NCI-H2029 treated with DMSO at 0.1 percent for 48 hours (cell line): ENCODE data around the gene SPACA7.

ENCODE experiments used
- DNase-seq: peaks from one replicate; lab custom pipeline; 2025; lab: John Stamatoyannopoulos, UW

SPACA7 gene

DNA sequence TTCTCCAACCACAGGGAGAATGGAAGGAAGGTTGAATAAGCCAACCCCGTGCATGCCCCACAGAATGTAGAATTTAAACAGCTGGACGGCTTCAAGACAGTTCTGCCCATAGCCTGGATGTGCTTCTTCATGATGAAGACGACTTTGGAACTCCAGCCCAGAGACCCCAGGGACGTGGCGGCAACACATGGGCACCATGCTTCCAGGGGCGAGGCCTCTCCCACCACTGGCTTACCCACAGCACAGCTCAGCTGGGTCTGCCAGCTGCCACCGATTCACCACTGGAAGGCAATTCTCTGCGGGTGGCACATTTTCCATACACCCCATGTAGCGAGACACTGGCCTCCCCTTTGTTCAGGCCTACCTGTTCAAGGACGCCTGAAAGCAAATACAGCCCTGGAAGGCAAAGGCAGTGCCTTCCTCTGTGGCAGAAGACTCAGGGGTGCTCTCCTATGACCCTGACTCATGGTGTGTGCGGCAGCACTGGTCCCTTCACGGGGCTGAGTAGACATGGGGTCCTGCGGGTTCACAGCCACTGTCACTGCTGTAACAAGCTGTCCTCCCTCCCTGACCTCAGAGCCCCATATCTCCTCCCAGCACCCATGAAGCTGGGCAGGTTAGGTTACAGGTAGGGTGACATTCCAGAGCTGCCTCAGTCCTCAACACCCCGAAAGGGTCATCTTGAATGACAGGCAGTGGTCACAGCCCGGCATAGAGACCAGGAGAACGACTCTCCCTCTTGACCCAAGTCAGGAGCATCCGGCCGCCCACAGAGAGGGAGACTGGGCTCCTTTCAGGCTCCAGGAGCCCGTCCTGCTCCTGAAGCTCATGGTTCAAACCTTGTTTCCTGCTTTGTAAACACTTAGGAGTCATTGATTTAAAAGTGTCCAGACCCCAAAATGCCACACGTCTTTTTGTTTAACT lies 72.7 kb downstream of the SPACA7 start:
- DNase-seq: no peak

DNA sequence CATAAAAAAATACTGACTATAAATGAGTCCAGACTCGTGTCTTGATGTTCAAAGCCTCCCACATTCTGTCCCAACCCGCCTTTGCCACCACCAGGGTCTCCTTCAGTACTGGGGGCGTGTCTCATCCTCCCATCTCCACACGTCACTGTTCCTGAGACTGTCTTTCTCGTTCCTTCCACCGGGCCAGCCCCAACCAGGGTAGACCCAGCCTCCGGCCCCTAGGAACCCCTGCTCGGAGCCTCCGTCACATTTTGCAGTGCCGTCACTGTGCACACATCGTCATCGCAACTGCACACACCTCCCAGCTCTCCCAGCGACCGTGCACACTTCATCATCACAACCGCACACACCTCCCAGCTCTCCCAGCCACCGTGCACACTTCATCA lies 73.4 kb downstream of the SPACA7 start:
- DNase-seq: no peak

DNA sequence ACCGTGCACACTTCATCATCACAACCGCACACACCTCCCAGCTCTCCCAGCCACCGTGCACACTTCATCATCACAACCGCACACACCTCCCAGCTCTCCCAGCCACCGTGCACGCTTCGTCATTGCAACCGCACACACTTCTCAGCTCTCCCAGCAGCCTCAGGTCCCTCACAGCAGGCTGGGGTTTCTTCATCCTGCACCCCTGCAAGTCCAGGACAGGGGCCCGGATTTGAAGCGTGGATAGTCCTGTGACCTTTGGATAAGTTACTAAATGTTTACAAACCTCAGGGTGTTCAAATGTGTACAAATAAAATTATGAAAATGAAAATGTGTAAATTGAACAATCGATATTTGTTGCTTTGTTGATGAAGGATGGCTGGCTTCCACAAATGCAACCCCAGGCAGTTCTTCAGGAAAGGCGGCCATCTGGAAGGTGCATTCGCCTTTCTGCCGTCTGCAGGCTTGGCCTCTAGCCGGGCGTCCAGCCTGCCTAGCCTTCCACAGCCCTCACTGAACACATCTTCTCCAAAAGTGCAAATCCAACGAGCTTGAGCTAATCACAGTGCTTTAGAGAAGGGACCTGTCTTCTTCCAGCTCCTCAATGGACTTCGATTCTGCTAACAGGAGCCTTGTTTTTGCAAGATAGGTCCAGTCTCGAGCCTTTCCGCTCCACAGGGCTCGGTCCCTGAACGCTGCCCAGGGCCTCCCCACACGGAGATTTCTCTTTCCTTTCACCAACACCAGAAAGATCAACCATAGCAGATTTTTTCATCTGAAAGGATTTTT lies 74.2 kb downstream of the SPACA7 start:
- no peak for DNase-seq

DNA sequence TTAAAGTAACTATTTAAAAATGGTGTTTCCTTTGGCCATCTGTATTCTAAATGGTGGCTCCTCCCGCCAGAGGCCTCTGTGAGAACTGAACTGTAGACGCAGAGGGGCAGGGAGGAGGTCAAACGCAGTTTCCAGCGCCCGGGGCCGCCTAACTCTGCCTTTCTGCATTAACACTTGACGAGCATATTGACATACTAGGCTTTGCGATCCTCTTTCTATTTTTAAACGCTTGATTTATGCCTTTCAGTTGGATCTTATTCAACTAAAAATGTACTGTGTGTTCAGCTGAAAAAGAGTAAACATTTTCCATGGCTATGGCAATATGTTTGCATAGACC lies 74.7 kb downstream of the SPACA7 start:
- peak; percentile 16 for DNase-seq

DNA sequence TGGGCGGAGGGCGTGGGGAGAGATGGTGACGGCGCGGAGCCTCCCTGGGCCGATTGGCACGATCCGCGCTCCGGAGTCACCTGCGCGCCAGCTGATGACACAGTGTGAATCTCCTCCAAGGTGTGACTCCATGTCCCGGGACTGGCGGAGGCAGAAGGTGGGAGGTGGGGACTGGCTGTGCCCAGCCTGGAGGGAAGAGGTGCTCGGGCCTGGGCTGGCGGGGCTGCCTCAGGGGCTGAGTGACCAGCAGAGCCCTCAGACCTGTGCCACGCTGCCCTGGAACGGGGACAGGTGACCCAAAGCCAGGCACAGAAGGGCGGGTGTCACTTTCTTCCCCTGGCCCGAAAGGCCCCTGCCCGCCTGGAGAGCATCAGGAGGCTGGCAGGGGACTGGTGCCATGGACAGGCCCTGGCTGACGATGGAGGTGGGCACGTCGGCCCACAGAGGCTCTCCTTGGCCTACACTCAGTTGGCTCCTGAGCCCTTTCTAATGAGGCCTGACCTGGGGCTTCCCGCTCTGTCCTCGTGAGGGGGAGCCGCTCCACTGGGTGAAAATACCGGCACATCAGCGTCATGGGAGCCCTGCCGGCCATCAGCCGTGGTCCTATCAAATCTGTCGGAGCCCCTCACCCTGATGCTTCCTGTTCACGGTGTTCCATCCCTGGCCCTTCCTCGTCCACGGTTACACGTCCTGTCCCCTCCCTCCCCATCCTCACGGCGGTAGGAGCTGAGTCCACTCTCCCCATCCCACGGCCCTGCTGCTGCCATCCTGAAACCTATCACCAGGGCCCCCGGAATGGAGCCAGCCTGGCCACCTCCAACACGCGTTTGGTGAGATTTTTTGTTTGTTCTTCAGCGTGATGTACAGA lies 75.6 kb downstream of the SPACA7 start:
- DNase-seq: no peak

DNA sequence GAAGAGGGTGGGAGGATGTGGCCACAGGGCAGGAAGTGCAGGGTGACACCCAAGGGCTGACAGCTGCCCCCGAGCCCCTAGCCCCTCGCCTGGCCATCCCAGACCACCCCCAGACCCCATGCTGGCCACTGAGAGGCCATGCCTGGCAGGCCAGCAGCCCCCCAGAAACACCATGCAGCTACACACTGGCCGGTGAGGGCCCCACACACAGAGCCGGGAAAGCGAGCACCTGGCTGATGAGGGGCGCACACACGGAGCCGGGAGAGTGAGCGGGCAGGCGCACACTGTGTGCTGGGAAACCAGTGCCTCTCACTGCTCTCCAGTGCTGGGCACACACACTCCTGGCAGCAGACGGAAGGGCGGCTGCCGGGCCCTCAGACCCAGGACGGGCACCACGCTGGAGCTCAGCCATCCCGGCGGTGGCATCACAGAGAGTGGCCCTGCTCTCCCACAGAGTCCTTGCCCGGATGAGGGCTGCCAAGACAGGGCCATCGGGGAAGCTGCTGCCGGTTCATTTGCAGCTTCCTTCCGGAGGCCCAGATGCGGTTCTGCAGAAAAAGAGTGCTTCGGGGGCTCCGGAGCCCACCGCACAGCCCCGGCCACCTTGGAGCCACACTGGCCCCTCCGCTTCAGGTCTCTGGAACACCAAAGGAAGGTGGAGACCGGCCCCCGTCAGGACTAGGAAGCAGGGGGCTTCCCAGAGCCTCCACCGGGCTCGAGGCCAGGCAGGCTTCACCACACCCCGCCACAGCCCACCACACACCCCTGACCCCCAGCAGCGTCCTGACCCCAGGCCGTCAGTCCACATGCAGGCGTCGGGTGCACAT lies 76.4 kb downstream of the SPACA7 start:
- DNase-seq: no peak

DNA sequence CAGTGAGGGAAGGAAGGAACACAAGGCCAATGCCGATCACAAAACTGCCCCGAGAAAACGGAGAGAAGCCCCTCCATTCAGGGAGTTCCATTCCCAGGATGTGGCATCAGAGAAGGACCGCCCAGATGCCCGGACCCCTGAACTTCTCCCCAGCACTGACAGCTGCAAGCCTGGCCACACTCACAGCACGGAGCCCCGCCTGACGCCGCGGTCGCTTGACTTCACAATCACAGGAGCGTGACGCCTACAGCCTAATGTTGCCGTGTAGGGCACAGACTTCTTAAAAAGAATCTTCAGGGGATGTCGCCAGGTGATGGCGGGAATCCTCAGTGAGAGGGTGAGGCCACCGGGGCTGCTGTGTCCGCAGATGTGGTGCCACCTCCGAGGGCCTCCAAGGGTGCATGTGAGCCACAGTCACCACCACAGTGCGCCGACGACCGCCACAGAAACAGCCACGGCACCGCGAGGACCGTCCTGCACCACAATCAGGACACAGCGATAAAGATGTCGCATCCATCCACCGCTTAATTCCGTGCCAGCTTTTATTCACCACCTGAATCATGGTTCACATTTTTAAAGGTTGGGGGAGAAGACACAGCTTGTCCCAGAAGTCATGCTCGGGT lies 77.2 kb downstream of the SPACA7 start:
- no peak for DNase-seq

DNA sequence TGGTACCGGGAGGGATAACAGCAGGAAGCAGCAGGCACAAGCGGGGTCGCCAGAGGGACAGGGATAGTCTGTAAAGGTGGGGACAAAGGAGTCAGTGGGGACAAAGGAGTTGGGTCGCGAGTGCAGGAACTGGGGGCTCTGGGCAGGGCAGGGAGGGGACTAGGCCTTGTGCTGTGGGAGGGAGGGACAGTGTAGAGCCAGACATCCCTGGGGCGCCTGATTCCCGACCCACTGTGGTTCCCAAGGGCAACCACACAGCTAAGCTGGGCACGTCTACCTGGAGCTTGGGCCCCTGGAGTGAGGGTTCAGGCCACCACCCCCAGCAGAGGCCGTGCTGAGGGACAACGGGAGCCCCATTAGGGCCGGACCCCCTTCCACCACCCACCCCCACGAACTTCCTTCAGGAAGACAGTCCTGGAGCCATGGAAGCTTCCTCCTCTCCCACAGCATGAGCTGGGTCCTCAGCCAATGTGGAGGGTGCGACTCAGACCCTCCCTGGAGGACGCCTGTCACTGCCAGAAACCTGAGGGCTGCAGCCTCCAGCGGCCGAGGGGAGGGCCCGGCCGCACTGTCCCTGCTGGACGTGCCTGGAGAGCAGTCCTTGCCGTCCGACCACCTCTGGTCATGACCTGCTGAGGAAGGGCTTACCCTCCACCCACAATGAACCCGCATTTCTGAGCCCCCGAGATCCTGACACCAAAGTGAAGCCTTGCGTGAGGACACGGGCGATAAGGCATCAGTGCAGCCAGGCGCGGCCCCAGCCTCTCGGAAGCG lies 77.9 kb downstream of the SPACA7 start:
- no peak for DNase-seq

DNA sequence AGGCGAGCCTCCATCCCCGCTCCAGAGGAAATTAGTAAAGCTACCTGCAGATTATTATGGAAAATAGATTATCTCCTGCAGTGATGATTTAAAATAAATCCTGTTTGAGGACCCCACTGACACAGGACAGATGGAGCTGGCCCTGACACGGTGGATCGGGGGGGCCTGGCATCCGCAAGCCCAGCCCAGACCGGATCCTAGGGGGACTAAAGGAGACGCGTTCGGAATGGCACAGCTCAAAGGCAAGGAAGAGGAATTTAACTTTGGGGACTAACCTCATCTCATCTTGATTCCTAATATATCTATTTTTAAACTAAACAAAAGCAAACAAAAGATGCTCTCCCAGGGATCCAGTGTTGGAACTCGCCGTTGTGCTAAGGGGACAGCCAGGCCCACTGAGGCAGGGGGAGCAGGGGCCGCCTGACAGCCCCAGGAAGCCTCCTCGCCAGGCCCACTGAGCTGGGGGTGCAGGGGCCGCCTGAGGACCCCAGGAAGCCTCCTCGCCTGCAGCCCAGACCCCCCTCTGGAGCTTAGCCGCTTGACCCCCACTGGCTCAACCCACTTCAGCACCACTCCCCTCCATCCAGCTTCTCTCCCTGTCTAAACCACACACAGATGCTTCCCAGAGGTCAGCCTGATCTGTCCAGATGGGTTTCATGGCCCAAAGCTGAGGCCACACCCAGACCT lies 78.6 kb downstream of the SPACA7 start:
- DNase-seq: no peak

DNA sequence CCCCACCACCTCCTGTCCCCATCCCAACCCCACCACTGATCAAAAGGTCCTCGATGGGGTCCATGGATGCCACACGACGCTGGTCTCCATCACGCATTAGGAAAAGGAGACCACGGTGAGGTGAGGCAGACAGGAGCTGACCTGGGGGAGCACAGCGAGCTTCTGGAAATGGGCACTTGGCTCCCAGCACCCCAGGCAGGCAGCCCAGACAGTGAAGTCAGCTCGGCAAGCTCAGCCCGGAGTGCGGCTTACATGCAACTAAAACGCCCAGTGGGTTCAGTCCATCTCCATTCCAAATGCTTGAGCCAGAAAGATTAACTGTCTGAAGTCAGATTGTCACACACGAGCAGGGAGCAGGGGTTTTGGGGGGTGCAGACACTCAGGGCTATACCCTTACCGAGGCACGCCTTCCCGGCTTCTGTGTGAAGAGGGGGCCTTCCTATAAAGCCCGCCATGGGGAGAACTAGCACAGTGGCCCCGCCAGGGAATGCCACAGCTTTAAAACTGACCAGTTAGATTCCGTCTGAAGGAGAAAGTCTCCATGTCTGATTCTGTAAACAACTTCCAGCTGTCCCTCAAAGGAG lies 79.4 kb downstream of the SPACA7 start:
- DNase-seq: no peak

DNA sequence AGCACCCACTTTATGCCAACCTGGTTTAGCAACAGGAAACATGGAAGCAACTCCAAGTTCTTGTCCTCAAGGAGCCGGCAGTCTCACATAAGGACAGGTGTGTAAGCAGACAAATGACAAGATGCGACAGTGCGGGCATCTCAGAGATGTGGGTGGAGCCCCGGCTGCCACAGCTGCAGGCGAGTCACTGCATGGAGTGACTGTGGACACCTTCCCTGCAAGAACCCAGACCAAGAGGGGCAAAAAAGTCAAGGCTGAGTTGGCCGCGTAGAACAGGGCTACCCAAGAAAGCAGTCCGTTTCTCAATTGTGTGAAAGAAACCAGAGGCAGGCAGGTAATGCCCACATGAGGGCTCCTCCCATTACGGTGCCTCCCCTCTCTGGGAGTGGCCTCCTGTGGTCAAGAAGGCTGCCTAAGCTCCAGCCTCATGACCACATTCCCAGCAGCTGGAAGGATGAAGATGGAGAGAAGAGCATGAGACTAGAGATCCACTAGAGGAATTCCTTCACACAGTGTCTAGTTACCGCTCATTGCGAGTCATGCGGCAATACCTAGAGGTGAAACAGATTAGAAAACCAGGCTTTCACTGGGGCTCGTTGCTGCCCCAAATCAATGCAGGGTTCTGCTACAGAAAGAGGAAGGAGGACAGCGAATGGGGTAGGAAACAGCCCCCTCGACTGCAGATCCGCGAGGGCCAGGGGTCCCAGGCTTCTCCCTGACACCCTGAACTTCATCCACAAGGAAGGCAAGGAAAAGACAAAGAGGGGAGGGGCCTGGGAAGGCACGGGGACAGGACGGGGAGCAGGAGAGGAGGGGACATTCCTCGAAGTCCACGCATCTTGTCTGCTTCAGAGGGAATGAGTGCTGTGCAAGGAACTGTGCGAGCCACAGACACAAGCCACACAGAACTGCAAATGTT lies 80.2 kb downstream of the SPACA7 start:
- no peak for DNase-seq

DNA sequence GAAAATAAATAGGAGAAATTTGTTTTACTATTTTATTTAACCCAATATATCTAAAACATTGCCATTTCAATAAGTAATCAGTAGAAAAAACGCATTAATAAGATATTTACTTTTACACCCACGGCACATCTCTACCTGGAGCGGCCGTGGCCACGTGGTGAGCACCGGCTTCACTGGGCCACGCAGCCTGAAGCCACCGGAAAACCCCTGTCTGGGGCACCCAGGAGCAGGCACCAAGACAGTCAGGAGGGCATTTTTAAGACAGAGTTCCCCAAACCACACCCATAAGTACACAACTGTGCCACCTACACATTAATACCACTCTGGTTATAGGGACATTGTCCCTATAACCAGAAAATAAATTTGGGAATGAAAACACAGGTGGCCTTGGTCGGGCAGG lies 80.9 kb downstream of the SPACA7 start:
- DNase-seq: no peak

DNA sequence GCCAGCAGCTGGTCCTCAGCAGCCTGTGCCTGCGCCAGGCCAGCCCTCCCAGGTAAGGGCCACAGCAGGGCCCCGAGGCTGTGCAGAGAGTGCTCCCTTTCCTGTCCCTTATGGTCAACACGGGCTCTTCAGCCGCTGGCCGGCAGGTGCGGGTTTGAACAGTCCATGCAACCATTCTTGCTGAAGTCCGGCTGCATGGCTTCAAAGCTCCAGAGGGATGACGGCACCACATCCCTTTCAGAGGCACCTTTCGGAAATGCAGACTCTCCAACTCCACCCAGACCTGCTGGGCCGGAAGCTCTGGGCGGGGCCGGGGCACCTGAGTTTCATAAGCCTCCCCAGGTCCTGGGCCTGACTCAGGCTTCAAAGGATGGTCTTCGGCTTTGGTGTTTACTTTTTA lies 81.3 kb downstream of the SPACA7 start:
- DNase-seq: no peak

DNA sequence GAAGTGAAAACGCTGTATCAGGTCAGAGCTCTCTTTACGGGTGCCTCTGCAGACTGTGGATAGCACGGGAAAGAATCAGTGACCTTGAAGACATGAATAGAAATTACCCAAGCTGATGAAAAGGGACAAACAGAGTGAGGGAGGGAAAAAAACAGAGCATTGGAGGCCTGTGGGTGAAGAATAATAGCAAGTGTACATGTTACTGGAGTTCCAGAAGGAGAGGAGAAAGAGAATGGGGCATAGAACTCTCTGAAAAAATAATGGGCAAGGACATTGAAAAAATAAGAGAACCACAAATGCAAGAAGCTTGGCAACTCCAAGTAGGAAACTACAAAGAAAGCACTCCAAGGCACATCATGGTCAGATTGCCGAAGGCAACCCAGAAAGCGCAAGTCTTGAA lies 86.3 kb downstream of the SPACA7 start:
- no peak for DNase-seq

DNA sequence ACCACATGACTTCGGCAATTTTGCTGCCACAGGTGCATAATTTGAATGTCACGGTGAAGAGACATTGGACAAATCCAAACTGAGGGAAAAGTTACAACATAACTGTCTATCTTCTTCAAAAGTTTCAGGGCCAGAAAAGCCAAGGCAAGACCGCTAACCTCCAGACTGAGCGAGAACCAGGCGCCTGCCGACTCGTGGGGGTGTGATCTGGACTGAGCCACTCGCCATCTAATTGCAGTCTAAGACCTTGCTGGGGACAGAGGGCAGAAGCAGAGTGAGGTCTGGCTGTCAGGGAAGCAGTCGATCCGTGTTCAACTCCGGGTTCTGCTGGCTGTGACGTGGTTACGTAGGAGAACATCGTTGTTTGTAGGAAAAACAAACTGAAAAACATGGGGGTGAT lies 88.6 kb downstream of the SPACA7 start:
- DNase-seq: no peak

DNA sequence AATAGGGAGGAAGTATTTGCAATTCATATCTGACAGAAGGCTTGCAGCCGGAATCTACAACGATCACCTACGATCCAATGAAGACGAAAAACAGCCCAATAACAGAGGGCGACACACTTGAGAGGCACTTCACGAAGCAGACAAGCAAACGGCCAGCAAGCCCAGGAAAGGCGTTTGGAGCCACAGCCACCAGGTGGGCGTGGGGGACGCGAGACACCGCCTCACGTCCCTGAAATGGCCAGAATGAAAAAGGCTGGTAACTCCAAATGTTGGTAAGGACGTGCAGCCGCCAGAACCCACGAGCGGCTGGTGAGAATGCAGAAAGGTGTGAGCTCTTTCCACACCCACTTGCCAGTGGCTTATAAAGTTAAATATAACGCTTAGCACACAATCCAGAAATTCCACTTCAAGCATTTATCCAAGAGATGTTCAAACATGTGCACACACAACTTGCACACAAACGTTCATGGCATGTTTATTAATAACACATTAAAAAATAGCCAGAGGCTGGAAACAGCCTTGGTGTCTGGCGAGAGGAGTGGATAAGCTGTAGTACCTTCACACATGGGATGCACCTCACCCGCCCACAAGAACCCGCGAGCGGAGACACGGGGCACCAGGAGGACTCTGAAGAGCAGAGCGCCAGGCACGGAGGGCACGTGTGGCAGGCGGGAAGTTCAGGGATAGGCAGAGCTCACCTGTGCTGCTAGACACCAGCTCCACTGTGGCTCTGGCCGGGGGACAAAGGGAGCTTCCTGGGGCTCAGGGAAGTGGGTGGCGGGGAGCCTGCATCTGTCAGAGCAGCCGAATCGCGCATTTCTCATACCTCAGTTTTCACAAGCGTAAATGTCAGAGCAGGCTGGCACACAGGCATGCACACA lies 89.3 kb downstream of the SPACA7 start:
- DNase-seq: no peak
